HG03025 (cell line): ENCODE measurements around the gene UBP1.
"Not testable (repeated sequence)": the region's sequence is repeated elsewhere in the genome, so short reads cannot be mapped to it uniquely, and the experiment has no call there.

Experiments used
- ATAC-seq: cut with Tn5 transposase; IDR thresholded peaks from one replicate; pipeline ENCODE4 v1.9.1; 2021; ENCODE audit warnings: mild to moderate bottlenecking, moderate library complexity; ENCODE audit not compliant: unreplicated experiment, low FRiP score

The UBP1 gene

GRCh38 chr3:33355611-33356010, 84.6 kb downstream of the UBP1 start:
- ATAC-seq: no peak

DNA sequence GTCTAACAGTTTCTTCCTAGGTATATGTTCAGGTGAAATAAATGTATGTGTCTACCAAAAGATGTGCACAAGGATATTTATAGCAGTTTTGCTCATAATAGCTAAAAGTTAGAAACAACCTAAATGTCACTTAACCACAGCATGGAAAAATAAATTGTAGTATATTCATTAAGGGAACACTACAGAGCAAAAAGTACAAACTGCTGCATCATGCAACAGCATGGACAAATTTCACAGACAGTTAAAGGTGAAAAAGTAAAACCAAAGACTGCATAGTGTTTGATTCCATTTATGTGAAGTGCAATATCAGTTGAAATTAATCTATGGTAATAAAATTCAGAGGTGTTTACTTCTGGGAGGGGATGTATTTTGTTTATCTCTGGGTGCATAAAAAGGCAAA, 100.4 kb downstream of the UBP1 start:
- no peak for ATAC-seq

DNA sequence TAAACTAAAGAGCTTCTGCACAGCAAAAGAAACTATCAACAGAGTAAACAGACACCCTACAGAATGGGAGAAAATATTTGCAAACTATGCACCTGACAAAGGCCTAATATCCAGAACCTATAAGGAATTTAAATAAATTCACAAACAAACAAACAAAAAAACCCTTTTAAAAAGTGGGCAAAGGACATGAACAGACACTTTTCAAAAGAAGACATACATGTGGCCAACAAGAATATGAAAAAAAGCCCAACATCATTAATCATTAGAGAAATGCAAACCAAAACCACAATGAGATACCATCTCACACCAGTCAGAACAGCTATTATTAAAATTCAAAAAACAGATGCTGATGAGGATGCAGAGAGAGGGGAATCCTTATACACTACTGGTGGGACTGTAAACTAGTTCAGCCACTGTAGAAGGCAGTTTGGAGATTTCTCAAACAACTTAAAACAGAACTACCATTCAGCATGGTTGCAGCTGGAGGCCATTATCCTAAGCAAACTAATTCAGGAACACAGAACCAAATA, 101.2 kb downstream of the UBP1 start:
- ATAC-seq: not testable (repeated sequence)
